SK-N-MC (cell line): ENCODE measurements around the gene ABCB6.
A peak's percentile ranks its signal among the peaks of the same experiment; 100 is the strongest.
"Not testable (repeated sequence)": the region's sequence is repeated elsewhere in the genome, so short reads cannot be mapped to it uniquely, and the experiment has no call there.

Experiments
- DNase-seq: peaks from one replicate; pipeline ENCODE4 v3.0.0-alpha.2; 2011; ENCODE audit warnings: low read depth, low spot score
- H3K27ac ChIP-seq: fragments of 200-600 bp; sonication (generic); 2 replicates; pipeline ENCODE4 v1.5.1; 2016; ENCODE audit warnings: mixed run types
- H3K36me3 ChIP-seq: fragments of 200-600 bp; sonication (generic); 2 replicates; pipeline ENCODE4 v1.6.1; 2017; ENCODE audit warnings: antibody characterized with exemption, low read length, mixed read lengths; ENCODE audit not compliant: insufficient read depth
- H3K4me3 ChIP-seq: fragments of 200-600 bp; sonication (generic); 2 replicates; pipeline ENCODE4 v1.5.1; 2016
- H3K9ac ChIP-seq: fragments of 200-600 bp; sonication (generic); 2 replicates; pipeline ENCODE4 v1.8.0; 2017; ENCODE audit warnings: mixed run types, mixed read lengths; ENCODE audit not compliant: insufficient read length
- H3K9me3 ChIP-seq: fragments of 200-600 bp; sonication (generic); 2 replicates; pipeline ENCODE4 v1.6.1; 2017; ENCODE audit warnings: low read depth, mild to moderate bottlenecking, antibody characterized with exemption, low read length, moderate library complexity, mixed read lengths
- EZH2 ChIP-seq: fragments of 200-600 bp; sonication (generic); IDR thresholded peaks from one replicate; pipeline ENCODE4 v1.6.1; 2017; ENCODE audit warnings: antibody characterized with exemption
- FOXP2 ChIP-seq: optimal IDR thresholded peaks from 2 replicates; pipeline ENCODE3; 2011; ENCODE audit warnings: mild to moderate bottlenecking, moderate library complexity; ENCODE audit not compliant: insufficient read depth; ENCODE audit errors: extremely low read length, control extremely low read depth
- POLR2AphosphoS5 ChIP-seq: IDR thresholded peaks from 2 replicates; pipeline ENCODE4 v1.6.1; 2012; ENCODE audit warnings: mild to moderate bottlenecking, low read depth, low read length, borderline replicate concordance

The ABCB6 gene

DNA sequence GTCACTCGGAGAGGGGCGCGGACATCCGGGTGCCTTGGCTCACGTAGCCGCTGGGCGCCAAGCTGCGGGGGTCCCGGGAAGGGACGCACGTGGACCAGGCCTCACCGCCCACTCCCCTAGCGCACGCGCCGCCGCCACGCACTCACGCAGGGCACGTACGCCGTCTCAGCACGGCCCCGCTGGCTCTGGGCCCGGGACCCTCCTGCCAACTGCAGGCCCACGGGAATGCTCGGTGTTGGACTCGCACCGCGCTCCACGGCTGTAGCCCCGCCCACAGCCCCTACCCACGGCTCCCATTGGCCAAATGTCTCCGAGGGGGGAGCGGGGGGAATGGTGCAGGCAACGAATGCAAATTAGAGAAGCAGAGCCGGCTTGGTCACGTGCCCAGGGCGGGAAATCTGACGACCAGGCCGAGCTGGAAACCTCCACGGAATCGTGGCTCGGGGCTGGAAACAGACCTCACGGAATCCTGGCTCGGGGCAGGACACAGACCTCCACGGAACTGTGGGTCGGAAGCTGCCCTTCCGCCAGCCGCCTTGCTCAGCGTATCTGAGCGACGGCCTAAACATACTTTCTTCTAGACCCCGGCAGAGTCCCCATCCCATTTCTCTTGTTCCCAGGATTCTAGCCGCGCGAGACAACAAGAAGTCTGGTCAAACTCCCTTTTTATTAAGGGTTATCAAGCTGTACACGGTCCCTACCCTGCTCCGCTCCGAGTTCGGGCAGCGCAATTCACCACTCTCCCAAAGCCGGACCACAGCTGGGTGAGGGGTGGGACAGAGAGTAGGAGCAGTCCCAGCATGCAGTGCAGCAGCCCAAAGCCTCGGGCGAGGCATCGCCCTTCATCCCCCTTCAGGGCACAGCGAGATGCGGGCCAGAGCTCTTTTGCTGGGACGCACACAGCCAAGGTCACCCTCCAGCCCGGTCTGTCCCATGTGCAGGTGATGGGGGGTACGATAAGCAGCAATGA is at the start of gene ABCB6:
Gene ABCB6 (minus strand): TSS at position 227 of the 970 bp plus-strand sequence. CDS start 285 bp downstream, outside the sequence.
- H3K9me3 ChIP-seq, result no peaks in the 10 kb centered on the region
- H3K27ac ChIP-seq, result peak within 1 kb of the TSS; percentile 69
- H3K9ac ChIP-seq, result peak within 1 kb of the TSS; percentile 83
- no peak for DNase-seq
- no peak for TF ChIP-seq FOXP2
- TF ChIP-seq POLR2AphosphoS5, result peak; percentile 95
- H3K4me3 ChIP-seq, result peak within 1 kb of the TSS; percentile 90
- peaks cover 43% of the 10 kb centered on the region for H3K36me3 ChIP-seq

DNA sequence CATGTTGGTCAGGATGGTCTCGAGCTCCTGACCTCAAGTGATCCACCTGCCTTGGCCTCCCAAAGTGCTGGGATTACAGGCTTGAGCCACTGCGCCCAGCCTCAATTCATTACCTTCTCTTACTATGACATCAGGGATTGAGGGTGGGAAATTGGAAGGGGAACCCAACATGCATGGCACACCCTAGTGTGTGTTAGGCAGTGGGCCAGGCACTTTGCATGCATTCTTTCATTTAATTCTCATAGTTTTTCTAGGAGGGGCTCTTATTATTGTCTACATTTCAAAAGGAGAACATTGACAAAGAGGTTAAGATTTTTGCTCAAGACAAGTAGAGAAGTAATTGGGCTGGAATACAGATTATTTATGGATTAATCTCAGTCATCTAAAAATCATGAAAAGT is 49.5 kb upstream of the ABCB6 start:
- no peak overlapping the region for H3K27ac ChIP-seq
- no peaks in the 10 kb centered on the region for H3K36me3 ChIP-seq
- no peak for DNase-seq
- H3K4me3 ChIP-seq, result no peak overlapping the region
- no peak overlapping the region for H3K9ac ChIP-seq
- TF ChIP-seq FOXP2 (no peak), EZH2 (no peak), POLR2AphosphoS5 (no peak)
- no peaks in the 10 kb centered on the region for H3K9me3 ChIP-seq

DNA sequence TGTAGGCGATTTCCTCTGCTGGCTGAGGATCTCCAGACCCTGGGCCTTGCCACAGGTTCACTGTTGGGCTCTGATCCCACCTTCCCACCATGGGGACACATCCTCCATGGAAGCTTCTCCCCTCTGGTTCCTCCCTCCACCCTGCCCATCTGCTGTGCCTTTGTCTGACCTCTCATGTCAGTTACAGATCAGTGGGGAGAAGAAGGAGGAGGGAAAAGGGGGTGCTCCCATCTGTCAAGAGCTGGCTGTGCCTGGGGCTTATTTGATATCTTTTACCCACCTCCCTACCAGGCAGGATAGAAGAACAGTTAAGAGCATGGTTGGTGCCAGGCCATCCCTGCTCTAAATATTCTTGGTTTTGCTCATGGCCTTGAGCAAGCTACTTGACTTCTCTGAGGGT is 48.1 kb upstream of the ABCB6 start:
- no peak overlapping the region for H3K9ac ChIP-seq
- no peak for DNase-seq
- TF ChIP-seq FOXP2, result no peak
- TF ChIP-seq EZH2, result no peak
- no peak for TF ChIP-seq POLR2AphosphoS5
- no peak overlapping the region for H3K27ac ChIP-seq
- no peaks in the 10 kb centered on the region for H3K9me3 ChIP-seq
- no peak overlapping the region for H3K4me3 ChIP-seq
- H3K36me3 ChIP-seq, result no peaks in the 10 kb centered on the region

DNA sequence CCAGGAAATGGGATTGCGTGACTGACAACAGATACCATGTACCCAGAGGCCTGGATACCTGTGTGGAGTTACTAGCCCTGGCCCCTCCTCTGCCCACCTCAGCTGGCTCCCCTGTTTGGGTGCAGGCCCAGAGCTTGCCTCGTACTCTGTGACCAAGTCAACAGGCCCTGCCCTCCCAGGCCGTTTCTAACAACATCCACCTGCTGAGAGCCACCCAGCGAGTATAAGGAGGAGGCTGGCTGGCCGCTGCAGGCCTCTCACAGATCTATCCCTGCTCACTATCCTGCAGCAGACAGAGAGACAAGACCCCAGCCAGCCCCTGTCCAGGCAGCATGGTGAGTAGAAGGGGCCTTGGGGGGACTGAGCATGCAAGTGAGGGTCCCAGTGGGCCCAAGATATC is 47.5 kb upstream of the ABCB6 start:
- H3K27ac ChIP-seq, result no peak overlapping the region
- H3K4me3 ChIP-seq, result no peak overlapping the region
- no peak for DNase-seq
- TF ChIP-seq POLR2AphosphoS5, result no peak
- TF ChIP-seq FOXP2, result no peak
- TF ChIP-seq EZH2, result no peak
- H3K9ac ChIP-seq, result no peak overlapping the region
- H3K9me3 ChIP-seq, result no peaks in the 10 kb centered on the region
- H3K36me3 ChIP-seq, result no peaks in the 10 kb centered on the region

DNA sequence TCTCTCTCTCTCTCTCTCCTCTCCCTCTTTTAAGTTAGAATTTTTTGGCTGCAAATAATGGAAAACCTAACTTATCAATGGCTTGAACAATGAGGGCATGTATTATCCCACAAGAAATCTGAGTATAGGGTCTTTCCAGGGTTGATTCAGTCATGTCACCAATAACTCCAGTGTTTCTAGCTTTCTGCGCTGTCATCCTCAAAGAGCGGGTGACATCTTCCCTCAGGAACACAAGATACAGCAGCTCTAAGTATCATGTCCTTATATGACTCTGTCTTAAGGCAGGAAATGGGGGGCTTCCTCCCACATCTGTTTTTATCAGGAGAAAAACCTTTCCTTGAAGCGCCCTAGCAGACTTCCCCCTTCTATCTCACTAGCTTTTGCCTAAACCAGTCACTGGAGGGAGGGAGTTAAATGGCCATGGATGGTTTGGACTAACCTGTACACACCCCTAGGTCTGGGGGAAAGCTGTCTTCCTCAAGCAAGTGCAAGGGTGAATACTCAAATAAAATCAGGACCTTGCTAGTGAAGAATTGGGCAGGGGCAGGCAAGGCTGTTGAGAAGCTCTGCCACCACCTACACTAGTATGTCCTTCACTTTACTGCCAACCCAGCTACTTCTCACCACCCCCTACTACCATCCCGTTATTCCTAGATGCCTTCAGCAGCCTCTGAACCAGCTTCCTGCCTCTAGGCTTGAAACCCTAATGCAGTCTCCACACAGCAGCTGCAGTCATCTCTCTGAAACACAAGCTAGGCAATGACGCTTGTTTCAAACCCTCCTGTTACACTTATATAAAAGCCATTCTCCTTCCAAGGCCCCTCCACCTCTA is 42.5 kb upstream of the ABCB6 start:
- H3K36me3 ChIP-seq, result no peaks in the 10 kb centered on the region
- H3K4me3 ChIP-seq, result no peak overlapping the region
- DNase-seq, result no peak
- no peaks in the 10 kb centered on the region for H3K9me3 ChIP-seq
- TF ChIP-seq POLR2AphosphoS5 (no peak), FOXP2 (no peak), EZH2 (no peak)
- no peak overlapping the region for H3K9ac ChIP-seq
- no peak overlapping the region for H3K27ac ChIP-seq

DNA sequence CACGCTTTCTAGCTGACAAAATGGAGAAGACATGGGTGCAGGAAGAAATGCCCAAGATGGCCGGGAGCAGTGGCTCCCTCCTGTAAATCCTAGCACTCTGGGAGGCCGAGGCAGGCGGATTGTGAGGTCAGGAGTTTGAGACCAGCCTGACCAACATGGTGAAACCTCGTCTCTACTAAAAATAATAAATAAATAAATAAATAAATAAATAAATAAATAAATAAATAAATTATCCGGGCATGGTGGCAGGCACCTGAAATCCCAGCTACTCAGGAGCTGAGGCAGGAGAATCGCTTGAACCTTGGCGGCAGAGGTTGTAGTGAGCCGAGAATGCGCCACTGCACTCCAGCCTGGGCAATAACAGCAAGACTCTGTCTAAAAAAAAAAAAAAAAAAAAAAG is 40.2 kb upstream of the ABCB6 start:
- not testable (repeated sequence) for DNase-seq, H3K27ac ChIP-seq

DNA sequence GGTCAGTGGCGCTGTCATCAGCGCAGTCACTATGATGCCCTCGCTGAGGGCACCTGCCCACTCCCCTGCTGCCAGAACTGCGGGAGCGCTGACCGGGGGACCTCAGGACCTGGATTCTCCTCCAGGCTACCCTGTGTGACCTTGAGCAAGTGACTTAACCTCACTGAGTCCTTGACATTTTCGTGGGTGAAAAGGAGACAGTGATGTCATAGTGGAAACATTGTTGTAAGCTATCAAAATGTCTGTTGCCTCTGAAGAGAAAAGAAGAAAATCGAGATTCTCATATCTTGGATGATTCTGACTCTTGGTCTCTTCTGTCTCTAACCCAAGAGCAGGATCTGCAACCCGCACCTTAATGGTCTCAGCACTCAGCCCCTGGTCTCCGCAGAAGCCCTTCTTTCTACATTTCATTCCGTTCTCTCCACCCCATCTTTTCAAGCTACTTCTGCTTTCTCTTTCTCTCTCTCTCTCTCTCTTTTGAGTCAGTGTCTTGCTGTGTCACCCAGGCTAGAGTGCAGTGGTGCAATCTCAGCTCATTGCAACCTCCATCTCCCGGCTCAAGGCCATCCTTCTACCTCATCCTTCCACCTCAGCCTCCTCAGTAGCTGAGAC is 35.9 kb upstream of the ABCB6 start:
- no peak for DNase-seq
- no peaks in the 10 kb centered on the region for H3K9me3 ChIP-seq
- no peak overlapping the region for H3K9ac ChIP-seq
- peak overlapping the region; percentile 94 for H3K4me3 ChIP-seq
- H3K36me3 ChIP-seq, result no peaks in the 10 kb centered on the region; the same call in 1 of the 2 replicates
- no peak overlapping the region for H3K27ac ChIP-seq
- no peak for TF ChIP-seq POLR2AphosphoS5
- TF ChIP-seq EZH2, result no peak
- no peak for TF ChIP-seq FOXP2

More for the DNA sequence above, 40.2 kb upstream of the ABCB6 start:
- H3K9me3 ChIP-seq, H3K9ac ChIP-seq, H3K4me3 ChIP-seq, H3K36me3 ChIP-seq: not testable (repeated sequence)
